ENCODE data around the gene PRDX6.

DNA sequence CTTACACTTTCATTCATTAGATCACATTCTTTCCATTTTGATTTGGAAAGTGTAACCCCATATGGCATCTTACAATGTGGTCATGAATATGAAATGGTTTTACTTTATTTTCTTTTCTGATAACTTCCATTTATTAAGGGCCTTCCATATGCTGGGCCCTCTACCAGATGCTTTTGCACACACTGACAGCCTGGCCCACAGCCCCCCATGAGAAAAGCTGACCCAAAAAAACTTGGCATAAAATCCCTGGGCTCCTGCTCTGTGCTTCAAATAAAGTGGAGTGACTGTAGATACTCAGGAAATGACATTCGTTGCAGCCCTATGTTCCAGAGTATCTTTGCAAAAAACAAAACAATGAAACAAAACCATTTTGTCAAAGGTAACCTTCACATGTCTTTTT, 48.8 kb downstream of the PRDX6 start:
- TF ChIP-seq EZH2 (IDR thresholded peaks at IDR 0.05; ENCODE audit: borderline replicate concordance, low read depth, low read length, poor library complexity, severe bottlenecking): no peak
- TF ChIP-seq, protein P1, sequence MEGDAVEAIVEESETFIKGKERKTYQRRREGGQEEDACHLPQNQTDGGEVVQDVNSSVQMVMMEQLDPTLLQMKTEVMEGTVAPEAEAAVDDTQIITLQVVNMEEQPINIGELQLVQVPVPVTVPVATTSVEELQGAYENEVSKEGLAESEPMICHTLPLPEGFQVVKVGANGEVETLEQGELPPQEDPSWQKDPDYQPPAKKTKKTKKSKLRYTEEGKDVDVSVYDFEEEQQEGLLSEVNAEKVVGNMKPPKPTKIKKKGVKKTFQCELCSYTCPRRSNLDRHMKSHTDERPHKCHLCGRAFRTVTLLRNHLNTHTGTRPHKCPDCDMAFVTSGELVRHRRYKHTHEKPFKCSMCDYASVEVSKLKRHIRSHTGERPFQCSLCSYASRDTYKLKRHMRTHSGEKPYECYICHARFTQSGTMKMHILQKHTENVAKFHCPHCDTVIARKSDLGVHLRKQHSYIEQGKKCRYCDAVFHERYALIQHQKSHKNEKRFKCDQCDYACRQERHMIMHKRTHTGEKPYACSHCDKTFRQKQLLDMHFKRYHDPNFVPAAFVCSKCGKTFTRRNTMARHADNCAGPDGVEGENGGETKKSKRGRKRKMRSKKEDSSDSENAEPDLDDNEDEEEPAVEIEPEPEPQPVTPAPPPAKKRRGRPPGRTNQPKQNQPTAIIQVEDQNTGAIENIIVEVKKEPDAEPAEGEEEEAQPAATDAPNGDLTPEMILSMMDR (conservative IDR thresholded peaks at IDR 0.05; ENCODE audit: low read depth, low read length): no peak
